HG03378 (cell line): Measurements from ENCODE around the gene MED14.
A peak's percentile ranks its signal among the peaks of the same experiment; 100 is the strongest.

Experiments
- ATAC-seq: cut with Tn5 transposase; IDR thresholded peaks from one replicate; pipeline ENCODE4 v1.9.1; 2021; ENCODE audit warnings: mild to moderate bottlenecking, moderate library complexity; ENCODE audit not compliant: unreplicated experiment

MED14 gene

GRCh38 chrX:40663880-40664630 is 71.3 kb downstream of the MED14 start:
- ATAC-seq = no peak

GRCh38 chrX:40663078-40663740 is 72.1 kb downstream of the MED14 start:
- peak; percentile 60 for ATAC-seq

GRCh38 chrX:40661489-40661888 is 73.9 kb downstream of the MED14 start:
- ATAC-seq = no peak

DNA sequence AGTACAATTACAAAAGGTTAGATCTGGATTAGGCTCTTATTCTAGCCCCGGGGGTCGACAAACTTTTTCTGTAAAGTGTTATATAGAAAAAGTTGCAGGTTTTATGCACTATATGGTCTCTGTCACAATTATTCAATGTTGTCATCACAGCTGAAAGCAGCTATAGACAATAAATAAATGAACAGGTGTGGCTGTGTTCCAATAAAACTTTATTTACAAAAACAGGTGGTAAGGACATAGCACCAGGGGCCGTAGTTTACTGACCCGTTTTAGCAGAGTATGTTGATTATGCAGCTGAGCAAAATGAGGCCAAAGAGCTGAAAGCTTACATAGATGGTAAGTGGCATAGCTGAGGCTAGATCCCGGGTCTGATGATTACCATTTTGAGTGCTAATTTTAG is 75.0 kb downstream of the MED14 start:
- ATAC-seq = no peak

DNA sequence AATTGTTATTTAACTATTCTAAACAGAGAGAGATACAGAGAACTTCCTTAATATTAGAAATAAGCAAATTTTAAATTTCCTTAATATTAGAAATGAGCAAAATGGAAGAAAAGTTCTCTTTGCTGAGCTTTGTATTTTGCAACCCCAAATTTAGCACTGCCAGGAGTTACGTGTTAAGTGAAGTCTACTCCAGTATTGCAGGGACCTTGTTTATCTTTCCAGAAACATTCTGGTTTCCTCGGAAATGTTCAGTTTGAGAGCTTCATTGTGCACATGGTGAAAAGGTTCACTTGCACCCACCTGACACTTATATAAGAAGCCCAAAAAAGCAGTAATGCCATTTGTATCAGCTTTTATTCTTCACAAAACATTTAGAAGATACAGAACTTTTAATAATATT is 81.8 kb downstream of the MED14 start:
- no peak for ATAC-seq

DNA sequence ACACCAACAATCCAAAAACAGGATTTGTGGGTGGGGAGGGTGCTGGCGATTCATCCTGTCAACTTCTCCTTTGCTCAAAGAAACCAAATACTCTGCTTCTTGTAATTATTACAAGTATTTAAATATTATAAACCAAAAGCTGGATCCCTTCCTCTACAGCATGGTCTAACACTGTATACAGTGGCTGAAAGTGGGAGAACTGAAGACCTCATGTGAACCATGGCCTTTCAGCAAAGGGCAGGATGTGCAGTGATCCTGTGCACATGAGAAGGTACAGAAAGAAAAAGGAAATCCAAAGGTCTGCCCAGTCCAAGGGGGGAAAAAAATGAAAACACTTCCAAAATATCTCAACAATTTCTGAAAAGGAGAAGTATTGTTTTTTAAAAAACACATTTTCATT is 82.7 kb downstream of the MED14 start:
- no peak for ATAC-seq

DNA sequence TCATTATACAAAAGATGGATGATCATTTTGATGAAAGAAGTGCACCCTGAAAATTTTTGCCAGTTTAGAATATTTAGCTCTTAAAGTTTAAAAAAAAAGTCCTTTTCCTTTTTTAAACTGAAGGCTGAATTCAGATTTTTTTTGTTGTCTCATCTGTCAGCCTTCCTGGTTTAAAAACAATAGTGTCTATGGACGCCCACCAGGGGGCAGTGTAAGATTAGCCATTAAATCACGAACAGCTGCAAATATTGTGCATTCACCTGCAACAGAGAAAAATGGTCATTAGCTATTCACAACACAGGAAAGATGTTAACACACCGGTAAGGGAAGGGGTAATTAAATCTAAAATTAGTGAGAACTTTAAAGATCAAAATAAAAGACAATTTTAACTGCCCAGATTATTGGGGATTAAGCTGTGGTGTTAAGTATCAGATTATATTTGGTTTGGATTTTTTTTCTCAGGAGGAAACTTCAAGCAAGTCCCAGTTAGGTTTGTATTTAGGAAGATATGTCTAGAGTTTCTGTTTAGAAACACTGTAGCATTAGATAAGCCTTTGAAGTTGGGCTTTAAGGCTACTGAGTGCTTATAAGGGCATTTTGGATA is 83.6 kb downstream of the MED14 start:
- no peak for ATAC-seq

DNA sequence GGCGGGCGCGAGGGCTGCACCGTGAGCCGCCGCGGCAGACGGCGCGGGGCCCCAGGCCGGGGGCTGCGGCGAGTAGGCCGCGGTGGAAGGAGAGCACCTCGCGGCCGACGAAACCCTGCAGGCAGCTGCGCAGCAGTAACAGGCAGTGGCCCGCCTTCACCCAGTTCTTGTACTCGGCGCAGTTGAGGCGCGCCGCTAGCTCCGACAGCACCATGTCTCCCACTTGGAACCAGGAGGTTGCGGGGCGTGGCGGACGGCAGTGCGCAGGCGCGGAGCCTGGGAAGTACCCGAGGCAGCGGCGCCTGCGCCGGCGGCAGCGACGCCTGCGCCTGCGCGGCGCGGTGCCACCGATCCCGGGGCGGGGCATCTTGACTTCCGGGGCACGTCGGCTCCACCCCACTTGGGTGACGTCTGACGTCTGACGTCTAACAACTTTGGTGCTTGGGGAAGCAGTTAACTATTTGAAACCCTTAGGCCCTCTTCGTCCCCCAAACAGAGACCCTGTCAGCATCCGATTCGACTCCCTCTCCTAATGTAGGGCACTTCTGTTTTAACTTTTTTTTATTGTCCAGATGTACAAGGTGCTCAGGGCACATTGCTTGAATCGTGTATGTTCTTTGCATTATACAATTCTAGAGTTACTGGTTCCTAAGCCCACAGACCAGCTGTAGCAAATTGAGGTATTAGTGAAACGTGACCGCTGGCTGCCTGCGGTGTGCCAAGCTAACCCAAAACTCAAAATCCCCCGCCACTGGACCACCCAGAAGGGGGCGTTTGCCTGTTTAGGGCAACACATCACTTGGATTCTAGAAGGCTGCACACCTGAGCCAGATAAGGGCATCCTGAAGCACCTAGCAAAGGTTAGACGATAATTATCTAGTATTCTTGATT is 87.8 kb downstream of the MED14 start, which contains the start of gene CXorf38:
Gene CXorf38 (minus strand): TSS at position 255 of the 891 bp plus-strand sequence. CDS start 41 bp downstream, at position 214.
- ATAC-seq = peak; percentile 73

GRCh38 chrX:40646489-40647306 is 88.6 kb downstream of the MED14 start:
- ATAC-seq = peak; percentile 10

GRCh38 chrX:40644821-40645358 is 90.5 kb downstream of the MED14 start:
- ATAC-seq = peak; percentile 38

GRCh38 chrX:40644176-40644575 is 91.2 kb downstream of the MED14 start:
- ATAC-seq = no peak

DNA sequence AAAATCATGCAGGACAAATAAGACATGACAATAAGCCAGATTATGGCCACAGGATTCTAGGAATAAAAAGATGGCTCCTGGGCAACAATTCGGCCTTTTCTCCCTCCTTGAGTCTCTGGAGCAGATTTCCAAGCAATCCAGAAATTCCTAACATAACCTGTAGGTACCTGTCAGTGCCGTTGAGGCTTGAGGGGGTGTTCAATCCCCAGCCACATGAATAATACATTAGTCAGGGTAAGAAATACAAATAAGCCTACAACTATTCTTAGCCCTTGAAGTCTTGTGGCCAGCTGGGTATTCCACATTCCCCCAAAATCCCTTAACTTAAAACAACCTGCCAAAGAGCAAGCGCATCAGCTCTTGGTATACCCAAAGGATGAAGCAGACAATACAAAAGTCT is 97.7 kb downstream of the MED14 start:
- ATAC-seq = no peak

DNA sequence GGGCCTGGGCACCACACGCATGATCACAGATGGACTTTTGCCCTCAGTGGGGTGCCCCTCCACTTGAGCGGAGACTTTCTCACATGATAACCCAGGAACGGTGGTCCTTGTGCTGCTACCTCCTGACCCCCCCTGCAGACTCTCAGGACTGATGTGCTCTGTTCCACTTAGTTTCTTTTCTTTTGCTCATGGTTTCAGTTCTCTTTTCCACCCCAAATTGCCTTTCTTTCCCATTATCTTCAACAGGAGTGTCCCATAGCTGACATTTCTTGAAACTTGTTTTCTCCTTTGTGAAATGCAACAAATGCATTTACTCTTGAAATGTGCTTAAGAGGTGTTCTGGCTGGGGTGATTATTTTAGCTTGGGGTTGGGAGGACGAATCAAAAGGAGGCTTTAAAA is 103.1 kb downstream of the MED14 start:
- ATAC-seq = no peak

DNA sequence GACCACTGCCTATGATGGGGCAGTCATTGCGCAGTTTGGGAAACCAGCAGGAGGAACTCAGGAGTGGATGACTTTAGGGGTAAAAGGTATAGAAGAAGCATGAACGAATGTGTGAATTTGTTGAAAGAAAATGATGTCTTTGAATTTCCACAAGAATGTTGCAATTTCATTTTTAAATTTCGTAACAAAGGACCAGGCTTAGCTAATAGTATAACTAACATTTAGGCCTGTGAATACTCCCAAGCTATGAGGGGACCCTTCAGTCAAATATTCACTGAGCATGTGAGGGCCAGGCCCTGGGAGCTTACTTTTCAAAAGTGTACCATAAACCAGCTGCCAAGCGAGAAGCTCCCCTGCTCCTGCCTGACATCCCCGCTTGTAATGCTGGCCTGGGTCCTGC is 106.8 kb downstream of the MED14 start:
- no peak for ATAC-seq

DNA sequence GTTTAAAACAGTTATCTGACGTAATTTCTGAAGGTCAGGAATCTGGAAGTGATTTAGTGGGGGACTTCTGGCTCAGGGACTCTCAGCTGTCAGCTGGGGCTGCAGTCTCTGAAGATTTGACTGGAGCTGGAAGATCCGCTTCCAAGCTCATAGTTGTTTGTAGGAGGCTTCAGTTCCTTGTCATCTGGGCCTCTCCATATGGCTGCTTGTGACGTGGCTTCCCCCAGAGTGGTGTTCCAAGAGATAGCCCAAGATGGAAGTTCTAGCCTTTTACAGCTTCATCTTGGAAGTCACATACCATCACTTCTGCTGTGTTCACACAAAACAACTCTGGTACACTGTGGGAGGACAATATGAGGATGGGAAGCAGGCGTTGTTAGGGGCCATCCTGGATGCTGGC is 110.0 kb downstream of the MED14 start:
- no peak for ATAC-seq

GRCh38 chrX:40623665-40624064 is 111.7 kb downstream of the MED14 start:
- ATAC-seq = no peak

DNA sequence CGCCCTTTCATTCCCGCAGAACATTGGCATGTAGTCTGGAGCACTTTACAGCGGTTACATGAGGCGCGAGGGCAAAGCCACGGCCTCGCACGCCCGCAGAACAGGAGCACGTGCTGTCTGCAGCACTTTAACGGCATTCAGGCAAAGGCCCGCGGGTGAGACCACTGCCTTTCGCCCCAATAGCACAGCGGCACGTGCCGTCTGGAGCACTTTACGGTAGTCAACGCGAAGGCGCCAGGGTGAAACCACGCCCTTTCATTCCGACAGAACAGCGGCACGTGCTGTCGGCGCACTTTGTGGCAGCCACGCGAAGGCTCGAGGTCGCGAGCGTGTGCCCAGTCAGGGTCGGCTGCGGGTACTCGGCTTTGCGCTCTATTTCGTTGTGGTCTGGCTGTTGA is 112.2 kb downstream of the MED14 start, which contains the start of gene MPC1L:
Gene MPC1L (plus strand): TSS at position 290 of the 398 bp plus-strand sequence. CDS start 138 bp downstream, outside the sequence.
- ATAC-seq = no peak

- ATAC-seq = no peak
Observed at GRCh38 chrX:40622479-40623138, 112.7 kb downstream of the MED14 start.

GRCh38 chrX:40617566-40617965 is 117.8 kb downstream of the MED14 start:
- ATAC-seq = no peak
